D721Med (cell line): Measurements from ENCODE around the gene ST6GAL2.

Source experiments
- DNase-seq: peaks from one replicate; pipeline ENCODE4 v3.0.0; 2011; ENCODE audit warnings: low spot score; ENCODE audit not compliant: insufficient read length
- FAIRE-seq: peaks from 2 replicates; lab custom pipeline; 2011; peaks lifted over from hg19 to GRCh38; lab: Jason Lieb, UNC
- CTCF ChIP-seq: IDR thresholded peaks from 2 replicates; pipeline ENCODE4 v1.5.1; 2012; ENCODE audit warnings: mild to moderate bottlenecking, control low read depth; ENCODE audit not compliant: insufficient read depth; ENCODE audit errors: missing control alignments

ST6GAL2 gene

GRCh38 chr2:106866641-106867040 lies 19.3 kb downstream of the ST6GAL2 start:
- FAIRE-seq, result no peak
- TF ChIP-seq CTCF, result no peak
- no peak for DNase-seq

- no peak for TF ChIP-seq CTCF
- FAIRE-seq, result no peak
These were observed 21.9 kb downstream of the ST6GAL2 start for GRCh38 chr2:106864051-106864450.

GRCh38 chr2:106863387-106863786 lies 22.6 kb downstream of the ST6GAL2 start:
- FAIRE-seq, result no peak
- TF ChIP-seq CTCF, result no peak
- DNase-seq, result no peak

More at GRCh38 chr2:106864051-106864450, 21.9 kb downstream of the ST6GAL2 start:
- DNase-seq, result no peak

- FAIRE-seq (no peak), DNase-seq (no peak)
- TF ChIP-seq CTCF, result no peak
These were observed 26.5 kb downstream of the ST6GAL2 start for GRCh38 chr2:106859498-106859897.

- TF ChIP-seq CTCF, result no peak
- FAIRE-seq (no peak), DNase-seq (no peak)
These were observed 27.2 kb downstream of the ST6GAL2 start for GRCh38 chr2:106858810-106859209.

- FAIRE-seq (no peak), DNase-seq (no peak)
These were observed 28.0 kb downstream of the ST6GAL2 start for GRCh38 chr2:106857882-106858478.

GRCh38 chr2:106853631-106854030 lies 32.3 kb downstream of the ST6GAL2 start:
- DNase-seq (no peak), FAIRE-seq (no peak)

More at GRCh38 chr2:106857882-106858478, 28.0 kb downstream of the ST6GAL2 start:
- TF ChIP-seq CTCF, result no peak

More at GRCh38 chr2:106853631-106854030, 32.3 kb downstream of the ST6GAL2 start:
- no peak for TF ChIP-seq CTCF
